LHCN-M2 (cell line): ENCODE results near the gene OR51B2. TPM values are rescaled to one million over a fixed set of nuclear protein-coding genes. Genes with fewer than 3 reads are reported as not detected.
"Not testable (repeated sequence)": the region's sequence is repeated elsewhere in the genome, so short reads cannot be mapped to it uniquely, and the experiment has no call there.

Experiments
- DNase-seq: peaks from one replicate; pipeline ENCODE4 v3.0.0-alpha.2; 2012; ENCODE audit warnings: low read depth
- total RNA-seq: library from RNA; depleted of rRNA; stranded (reverse); fragments of >200 nt; gene quantifications from 2 replicates; pipeline ENCODE4 v1.2.3, GENCODE V29; 2014

Gene OR51B2
- total RNA-seq, 1 experiment from 2014 or later = not detected

DNA sequence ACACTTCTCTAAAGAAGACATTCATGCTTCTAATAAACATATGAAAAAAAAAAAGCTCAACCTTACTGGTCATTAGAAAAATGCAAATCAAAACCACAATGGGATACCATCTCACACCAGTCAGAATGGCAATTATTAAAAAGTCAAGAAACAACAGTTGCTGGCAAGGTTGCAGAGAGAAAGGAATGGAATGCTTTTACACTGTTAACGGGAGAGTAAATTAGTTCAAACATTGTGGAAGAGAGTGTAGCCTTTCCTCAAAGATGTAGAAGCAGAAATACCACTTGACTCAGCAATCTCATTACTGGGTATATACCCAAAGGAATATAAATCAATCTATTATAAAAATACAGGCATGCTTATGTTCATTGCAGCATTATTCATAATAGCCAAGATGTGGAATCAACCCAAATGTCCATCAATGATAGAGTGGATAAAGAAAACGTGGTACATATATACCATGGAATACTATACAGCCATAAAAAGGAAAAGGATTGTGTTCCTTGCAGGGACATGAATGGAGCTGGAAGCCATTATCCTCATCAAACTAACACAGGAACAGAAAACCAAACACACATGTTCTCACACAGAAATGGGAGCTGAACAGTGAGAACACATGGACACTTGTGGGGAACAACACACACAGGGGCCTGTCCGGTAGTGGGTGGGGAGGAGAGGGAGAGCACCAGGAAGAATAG is 10.6 kb downstream of the OR51B2 start:
- not testable (repeated sequence) for DNase-seq

DNA sequence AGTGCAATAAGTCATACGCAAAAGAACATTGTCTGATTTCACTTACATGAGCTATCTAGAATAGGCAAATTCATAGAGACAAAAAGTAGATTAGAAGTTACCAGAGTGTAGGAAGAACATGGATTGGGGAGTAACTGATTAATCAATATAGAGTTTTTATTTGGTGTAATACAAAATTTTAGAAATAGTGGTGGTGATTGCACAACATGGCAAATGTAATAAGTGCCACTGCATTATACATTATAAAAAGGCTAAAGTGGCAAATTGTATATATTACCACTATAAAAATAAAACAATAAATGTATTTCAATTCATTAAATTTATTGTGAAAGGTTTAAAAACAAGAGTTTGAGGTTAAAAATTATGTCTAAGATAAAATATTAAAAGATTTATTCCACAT is 13.7 kb downstream of the OR51B2 start:
- DNase-seq = no peak

DNA sequence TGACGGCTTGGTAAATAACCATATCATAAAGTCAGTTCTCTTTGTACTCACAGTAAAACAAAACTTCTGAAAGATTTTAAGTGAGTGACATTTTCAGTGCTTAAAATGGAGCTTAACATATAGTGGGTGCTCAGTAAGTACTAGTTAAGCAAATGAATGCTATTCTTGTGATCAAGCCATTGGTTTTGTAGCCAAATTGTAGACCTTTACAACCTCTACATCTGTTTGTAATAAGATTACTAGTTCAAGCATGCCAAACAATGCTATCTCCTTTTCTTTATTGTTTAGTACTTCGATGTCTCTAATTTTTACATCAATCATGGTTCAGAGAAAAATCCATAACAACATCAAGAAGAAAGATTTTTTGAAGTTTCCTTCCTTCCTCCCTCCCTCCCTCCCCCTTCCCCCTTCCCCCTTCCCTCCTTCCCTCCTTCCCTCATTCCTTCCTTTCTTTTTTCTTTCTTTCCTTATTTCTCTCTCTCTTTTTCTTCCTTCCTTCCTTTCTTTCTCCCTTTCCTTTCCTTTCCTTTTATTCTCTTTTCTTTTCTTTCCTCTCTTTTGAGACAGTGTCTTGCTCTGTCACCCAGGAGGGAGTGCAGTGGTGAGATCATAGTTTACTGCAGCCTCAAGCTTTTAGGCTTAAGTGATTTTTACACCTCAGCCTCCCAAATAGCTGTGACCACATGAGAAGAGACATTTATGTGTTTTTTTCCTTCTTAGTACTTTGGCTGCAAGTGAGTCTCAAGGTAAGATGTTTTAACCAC is 16.7 kb downstream of the OR51B2 start:
- DNase-seq = no peak

DNA sequence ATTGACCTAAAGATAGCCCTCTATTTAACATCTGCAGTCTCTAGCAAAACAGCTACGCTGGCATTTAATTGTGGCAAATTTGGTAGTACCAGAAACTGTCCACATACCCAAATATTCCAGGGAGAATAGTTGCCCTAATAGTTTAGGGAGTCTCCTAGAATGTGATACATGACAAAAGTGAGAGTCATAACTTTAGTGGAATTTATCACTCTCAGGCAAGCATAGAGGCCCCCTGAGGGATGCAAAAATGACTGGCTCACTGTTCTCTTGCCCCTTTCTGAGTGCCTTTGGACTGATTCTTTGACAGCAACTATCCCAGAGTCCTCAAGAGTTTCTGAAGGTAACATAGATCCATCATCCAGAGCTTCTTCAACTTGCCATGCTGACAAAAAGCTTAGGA is 20.1 kb downstream of the OR51B2 start:
- no peak for DNase-seq

DNA sequence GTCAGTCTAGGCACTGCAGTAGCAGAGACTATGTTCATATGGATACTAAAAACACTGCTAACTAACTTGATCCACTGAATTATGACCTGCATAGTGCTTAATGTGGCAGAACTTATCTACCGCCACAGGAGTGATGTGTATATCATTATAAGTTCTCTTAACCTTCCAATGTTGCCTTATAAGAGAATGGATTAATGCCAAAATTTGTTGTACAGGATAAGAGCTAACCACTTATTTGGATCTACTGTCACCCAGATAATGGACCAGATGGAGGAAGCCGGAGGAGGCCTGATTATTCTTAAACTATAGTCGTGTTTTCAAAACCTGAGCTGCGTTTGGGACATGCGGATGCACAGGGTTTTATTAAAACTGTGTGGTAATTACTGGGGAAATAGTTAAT is 20.5 kb downstream of the OR51B2 start:
- DNase-seq = no peak

DNA sequence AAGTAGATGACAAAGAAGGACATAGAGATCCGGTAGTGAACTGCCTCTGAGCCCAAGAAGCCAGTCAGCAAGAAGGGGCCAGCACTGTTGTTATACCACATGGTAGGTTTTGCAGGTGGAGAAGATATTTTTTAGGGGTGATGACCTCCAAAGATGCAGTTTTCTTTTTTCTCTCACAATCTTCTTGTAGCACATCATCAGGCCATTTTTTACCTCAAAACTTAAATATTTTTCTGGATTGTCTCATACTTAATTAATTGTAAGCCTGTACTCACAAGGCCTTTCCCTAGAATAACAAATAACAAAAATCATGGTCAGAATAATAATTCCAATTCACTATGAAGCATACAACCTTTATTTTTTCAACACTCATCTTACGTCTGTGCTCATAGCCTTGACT is 22.3 kb downstream of the OR51B2 start, which contains the start of gene OR51B4:
TSS of gene OR51B4 (minus strand) at position 101 of the 400 bp plus-strand sequence. CDS start at position 101, 0 bp downstream.
- no peak for DNase-seq

DNA sequence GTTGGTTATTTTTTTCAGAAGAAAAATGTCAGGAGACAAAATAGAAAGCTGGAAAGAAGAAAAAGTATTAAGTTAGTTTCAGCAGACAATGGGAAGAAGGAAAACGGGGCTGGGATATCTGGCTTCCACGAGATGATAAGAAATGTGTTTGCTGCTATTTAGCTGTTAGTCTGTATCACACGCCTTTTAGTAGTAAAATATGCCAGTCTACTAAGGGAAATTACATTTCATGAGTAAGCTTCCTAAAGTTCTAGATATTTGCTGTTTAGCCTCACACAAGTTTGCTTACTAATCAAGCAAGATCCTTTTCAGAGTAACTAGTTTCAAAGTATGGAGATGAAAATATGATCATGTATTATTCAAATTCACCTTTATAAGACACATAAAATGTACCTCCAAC is 23.8 kb downstream of the OR51B2 start:
- no peak for DNase-seq

DNA sequence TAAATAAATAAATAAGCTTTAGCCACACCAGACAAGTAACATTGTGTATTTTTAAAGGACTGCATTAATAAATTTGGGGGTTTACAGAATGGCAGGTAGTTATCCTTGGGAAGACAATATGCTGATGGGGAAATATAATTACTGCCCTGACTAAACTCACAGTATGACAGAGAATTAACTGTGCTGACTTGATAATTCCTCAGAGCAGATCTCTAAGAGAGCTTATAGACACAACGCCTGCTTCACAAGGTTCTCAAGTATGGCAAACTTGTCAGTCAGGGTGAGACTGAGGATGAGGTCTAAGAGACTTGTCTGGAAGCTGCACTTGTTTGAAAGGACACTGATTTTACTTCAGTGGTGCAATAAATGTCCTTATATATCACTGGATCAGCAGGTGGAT is 25.6 kb downstream of the OR51B2 start:
- no peak for DNase-seq

DNA sequence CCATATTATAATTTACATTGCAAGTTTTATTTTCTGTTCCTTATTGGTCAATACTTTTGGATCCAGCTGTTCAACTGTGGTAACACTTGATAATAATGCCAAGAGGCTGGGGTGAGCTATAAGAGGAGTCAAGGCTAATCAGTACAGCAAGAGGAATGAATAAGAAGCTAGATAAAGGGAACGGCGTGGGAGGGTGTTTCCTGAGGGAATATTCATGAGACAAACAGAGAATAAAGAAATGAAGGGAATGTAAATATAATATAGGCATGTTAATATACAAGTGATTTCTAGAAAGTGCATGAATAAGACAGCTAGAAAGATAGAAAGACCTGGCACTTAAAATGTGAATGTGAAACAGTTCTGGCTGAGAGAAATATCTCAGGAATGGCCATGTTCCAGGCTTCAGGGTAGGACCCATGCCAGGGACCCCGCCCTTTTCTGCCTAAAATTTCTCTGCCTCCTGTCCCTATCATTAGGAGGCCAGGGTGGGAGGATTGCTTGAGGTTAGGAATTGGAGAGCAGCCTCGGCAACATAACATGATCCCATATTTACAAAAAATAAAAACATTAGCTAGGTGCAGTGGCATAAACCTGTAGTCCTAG is 26.3 kb downstream of the OR51B2 start:
- DNase-seq = no peak

DNA sequence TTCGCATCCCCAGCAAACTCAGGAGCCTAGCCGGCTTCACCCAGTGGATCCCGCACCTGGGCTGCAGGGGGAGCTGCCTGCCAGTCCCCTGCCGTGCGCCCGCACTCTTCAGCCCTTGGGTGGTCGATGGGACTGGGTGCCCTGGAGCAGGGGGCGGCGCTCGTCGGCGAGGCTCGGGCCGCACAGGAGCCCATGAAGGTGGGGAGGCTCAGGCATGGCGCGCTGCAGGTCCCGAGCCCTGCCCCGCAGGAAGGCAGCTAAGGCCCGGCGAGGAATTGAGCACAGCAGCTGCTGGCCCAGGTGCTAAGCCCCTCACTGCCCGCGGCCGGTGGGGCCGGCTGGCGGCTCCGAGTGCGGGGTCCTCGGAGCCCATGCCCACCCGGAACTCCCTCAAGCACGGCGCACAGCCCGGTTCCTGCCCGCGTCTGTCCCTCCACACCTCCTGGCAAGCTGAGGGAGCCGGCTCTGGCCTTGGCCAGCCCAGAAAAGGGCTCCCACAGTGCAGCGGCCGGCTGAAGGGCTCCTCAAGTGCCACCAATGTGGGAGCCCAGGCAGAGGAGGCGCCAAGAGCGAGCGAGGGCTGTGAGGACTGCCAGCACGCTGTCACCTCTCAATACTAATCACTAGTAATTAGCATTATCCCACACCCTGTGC is 29.6 kb downstream of the OR51B2 start:
- not testable (repeated sequence) for DNase-seq

DNA sequence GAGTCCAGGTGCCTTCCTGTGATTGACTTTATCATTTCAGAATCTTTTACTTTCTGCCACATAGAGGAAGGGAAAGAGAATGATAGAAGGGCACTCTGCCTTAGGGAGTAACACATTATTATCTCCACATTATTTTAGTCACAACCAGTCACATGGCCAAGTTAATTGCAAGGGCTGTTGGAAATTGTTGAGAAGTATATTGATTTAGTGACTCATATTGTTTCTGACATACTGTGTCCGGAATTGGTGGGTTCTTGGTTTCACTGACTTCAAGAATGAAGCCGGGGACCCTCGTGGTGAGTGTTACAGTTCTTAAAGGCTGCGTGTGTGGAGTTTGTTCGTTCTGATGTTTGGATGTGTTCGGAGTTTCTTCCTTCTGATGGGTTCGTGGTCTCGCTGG is 31.1 kb downstream of the OR51B2 start:
- DNase-seq = no peak

DNA sequence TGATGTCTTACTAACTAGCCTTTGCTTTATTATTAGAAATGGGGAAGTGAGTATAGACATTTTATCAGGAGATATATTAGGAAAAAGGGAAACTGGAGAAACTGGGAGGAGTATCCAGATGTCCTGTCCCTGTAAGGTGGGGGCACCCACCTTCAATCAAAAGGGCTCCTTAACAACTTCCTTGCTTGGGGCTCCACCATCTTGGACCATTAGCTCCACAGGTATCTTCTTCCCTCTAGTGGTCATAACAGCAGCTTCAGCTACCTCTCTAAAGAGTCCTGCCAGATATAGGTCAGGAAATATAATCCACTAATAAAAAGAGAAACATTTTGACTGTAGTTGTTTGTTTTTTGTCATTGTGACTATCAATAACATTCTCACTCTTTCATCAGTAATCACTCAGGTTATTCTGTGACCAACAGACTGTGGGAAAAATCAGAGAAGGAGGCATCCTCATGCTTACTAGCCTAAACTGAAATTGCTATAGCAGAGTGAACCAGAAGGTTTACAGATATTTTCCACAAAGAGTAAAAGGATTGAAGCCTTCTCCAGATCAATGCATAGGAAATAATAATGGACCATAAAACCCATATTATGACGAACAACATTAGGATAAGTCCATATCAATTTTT is 32.8 kb downstream of the OR51B2 start:
- DNase-seq = peak; percentile 46

DNA sequence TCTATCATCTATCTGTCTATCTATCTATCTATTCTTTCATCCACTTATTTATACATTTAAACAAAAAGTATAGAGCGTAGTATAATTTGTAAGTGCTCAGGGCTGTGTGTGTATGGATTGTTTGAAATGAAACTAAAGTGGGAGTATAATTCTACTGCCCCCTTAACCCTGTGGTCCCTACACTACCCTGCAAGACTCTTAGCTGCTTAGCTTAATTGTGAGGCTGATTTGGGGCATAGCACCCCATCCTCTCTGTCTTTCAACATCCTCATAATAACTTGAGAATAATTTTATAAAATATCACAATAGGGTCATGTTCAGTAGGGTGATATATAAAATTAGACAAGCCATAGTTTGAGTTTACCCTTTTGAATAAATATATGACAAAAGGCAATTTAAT is 34.0 kb downstream of the OR51B2 start:
- DNase-seq = no peak

DNA sequence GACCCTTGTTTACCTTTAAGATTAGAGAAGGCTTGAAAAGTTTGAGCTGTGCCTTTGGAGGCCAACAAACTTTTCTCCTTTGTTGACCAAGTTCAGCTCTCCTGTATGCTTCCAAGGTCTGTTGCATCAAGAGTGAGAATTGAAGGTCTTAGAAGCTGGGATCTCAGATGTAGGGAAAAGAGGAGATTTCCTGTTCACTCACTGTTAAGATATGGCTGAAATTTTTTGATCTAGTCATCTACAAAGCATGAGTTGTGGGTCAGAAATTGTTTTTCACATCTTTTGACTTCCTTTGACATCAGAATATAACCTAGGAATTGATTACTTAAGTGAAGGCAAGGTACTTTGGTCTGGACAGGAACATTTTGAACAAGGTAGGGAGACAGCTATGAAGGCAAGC is 34.4 kb downstream of the OR51B2 start:
- DNase-seq = no peak

DNA sequence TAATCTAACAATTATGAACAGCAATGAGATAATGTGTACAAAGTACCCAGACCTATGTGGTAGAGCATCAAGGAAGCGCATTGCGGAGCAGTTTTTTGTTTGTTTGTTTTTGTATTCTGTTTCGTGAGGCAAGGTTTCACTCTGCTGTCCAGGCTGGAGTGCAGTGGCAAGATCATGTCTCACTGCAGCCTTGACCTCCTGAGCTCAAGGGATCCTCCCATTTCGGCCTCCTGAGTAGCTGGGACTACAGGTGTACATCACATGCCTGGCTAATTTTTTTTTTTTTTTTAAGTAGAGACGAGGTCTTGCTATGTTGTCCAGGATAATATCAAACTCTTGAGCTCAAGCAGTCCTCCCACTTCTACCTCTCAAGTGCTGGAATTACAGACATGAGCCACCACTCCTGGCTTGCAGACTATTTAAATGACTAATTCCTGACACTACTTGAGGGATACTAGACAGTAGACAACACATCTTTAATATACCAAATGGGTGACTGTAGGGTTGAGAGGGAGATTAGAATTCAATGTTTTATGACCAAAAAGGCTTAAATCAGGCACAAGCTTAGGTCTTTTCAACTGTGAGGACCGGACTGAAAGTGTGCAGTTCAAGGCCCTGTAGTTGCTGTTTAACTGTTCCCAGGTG is 35.1 kb downstream of the OR51B2 start:
- no peak for DNase-seq

DNA sequence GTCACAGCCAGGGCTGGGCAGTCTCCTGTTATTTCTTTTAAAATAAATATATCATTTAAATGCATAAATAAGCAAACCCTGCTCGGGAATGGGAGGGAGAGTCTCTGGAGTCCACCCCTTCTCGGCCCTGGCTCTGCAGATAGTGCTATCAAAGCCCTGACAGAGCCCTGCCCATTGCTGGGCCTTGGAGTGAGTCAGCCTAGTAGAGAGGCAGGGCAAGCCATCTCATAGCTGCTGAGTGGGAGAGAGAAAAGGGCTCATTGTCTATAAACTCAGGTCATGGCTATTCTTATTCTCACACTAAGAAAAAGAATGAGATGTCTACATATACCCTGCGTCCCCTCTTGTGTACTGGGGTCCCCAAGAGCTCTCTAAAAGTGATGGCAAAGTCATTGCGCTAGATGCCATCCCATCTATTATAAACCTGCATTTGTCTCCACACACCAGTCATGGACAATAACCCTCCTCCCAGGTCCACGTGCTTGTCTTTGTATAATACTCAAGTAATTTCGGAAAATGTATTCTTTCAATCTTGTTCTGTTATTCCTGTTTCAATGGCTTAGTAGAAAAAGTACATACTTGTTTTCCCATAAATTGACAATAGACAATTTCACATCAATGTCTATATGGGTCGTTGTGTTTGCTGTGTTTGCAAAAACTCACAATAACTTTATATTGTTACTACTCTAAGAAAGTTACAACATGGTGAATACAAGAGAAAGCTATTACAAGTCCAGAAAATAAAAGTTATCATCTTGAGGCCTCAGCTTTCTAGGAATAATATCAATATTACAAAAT is 35.8 kb downstream of the OR51B2 start:
- DNase-seq = no peak

DNA sequence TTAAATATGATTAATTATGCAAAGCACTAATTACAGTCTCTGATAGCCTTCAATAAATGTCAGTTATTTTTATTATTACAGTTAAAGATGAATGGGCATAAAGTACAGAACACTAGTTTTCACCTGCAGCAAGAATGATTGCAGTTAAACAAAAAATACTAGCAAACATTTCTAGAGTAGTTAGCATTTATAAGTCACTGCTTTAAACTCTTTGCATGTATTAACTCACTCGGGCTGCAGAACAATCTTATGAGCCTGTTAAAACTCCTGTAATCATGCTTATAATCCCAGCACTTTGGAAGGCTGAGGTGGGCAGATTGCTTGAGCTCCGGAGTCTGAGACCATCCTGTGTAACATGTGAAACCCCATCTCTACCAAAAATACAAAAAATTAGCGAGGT is 37.2 kb downstream of the OR51B2 start:
- DNase-seq = no peak

DNA sequence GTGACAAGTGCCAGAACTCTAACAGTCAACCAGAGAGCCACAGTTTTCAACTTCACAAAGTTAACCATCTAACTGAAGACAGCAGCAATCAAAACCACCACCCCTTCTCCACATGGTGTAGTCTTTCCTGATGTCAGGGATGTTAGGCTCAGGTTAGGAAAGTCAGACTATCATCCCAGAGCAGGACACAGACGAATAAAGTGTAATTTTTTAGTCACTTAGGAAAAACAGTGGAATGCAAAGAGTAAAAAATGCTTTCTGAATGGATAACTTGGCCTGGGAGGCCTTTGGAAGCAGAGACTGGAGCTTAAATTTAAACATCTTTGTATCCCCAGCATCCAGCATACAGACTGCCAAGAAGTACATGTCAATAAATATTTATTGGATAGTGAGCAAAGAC is 37.7 kb downstream of the OR51B2 start:
- DNase-seq = no peak

DNA sequence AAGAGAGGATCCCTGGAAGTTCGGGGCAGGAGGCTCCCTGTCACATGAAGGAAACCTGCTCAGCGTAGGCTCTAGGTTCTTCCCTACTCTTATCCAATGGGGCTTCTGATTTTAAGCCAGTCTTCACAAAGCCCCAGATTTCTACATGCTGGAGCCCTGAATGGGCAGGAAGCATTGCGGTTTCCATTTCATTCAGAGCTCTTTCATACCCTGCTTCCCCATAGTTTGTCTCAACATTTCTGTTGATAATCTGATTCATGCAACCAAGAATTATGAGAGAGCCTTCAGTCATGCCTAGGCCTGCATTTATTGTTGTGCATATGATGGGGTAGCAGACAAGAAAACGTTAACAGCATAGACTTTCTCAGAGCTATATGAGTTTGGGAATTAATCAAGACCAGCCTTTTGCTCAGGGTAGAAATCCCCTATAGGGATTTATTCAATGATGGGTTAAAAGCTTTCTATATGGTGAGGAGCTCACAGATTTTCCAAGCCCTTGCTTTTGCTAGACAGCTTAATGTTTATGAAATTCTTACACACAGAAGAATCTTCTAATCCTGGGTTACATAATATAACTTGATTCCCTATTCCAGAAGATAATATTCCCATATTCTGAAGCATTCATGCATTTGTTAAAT is 38.3 kb downstream of the OR51B2 start:
- DNase-seq = no peak

DNA sequence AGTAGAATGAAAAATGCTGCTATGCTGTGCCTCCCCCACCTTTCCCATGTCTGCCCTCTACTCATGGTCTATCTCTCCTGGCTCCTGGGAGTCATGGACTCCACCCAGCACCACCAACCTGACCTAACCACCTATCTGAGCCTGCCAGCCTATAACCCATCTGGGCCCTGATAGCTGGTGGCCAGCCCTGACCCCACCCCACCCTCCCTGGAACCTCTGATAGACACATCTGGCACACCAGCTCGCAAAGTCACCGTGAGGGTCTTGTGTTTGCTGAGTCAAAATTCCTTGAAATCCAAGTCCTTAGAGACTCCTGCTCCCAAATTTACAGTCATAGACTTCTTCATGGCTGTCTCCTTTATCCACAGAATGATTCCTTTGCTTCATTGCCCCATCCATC is 39.5 kb downstream of the OR51B2 start:
- no peak for DNase-seq
